ENCODE results near the gene RTCA. TPM values are rescaled to one million over a fixed set of nuclear protein-coding genes. Genes with fewer than 3 reads are reported as not detected.

Gene RTCA
- total and polyA plus RNA-seq, 7 donors, result 24.0 to 56.6 (median 33.2) TPM

DNA sequence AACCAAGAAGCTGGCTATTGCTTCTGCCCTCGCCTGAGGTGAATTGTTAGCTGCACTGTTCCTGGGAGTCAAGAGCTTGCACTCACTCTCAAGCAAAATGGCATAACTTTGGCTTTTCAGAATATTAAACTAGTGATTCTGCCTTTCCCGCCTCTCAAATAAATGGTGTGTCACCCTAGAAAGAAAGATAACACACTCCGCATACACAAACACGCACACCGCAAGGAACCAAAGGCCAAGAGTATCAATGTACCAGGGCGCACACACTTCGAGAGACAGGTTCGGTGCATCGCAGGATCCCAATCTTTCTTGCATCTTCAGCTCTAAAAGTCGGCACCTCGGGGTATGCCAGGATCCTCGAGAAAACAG, 470 bp upstream of the RTCA start:
- no peak for DNase-seq
- Histone ChIP-seq H3K36me3 (ENCODE audit: insufficient read depth in 1 of 2, low read depth in 1 of 2) (peaks cover 4 to 39% of the 10 kb centered on the region in 2 donors), H3K27ac (peak overlapping the region; percentile 87), H3K27me3 (ENCODE audit: insufficient read depth in 3 of 3, low read length in 2 of 3) (no peaks in the 10 kb centered on the region), H3K4me3 (peak overlapping the region; percentile 97), H3K9me3 (no peaks in the 10 kb centered on the region), H3K4me1 (peaks cover 11% of the 10 kb centered on the region)
- 0 to 3% (median 1%) methylated on average over 12 of the region's 12 CpGs for WGBS, 3 donors
- ATAC-seq, result peak; percentile 29 to 45 (median 36)
- TF ChIP-seq, protein P1, sequence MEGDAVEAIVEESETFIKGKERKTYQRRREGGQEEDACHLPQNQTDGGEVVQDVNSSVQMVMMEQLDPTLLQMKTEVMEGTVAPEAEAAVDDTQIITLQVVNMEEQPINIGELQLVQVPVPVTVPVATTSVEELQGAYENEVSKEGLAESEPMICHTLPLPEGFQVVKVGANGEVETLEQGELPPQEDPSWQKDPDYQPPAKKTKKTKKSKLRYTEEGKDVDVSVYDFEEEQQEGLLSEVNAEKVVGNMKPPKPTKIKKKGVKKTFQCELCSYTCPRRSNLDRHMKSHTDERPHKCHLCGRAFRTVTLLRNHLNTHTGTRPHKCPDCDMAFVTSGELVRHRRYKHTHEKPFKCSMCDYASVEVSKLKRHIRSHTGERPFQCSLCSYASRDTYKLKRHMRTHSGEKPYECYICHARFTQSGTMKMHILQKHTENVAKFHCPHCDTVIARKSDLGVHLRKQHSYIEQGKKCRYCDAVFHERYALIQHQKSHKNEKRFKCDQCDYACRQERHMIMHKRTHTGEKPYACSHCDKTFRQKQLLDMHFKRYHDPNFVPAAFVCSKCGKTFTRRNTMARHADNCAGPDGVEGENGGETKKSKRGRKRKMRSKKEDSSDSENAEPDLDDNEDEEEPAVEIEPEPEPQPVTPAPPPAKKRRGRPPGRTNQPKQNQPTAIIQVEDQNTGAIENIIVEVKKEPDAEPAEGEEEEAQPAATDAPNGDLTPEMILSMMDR (IDR thresholded peaks at IDR 0.05), result no peak
- intact Hi-C loops (cut with DNase I), result loop anchor here in 1 of 2 donors (10.0 kb wide), 1 partner anchor 189 kb away; no protein-coding TSS in a partner anchor

DNA sequence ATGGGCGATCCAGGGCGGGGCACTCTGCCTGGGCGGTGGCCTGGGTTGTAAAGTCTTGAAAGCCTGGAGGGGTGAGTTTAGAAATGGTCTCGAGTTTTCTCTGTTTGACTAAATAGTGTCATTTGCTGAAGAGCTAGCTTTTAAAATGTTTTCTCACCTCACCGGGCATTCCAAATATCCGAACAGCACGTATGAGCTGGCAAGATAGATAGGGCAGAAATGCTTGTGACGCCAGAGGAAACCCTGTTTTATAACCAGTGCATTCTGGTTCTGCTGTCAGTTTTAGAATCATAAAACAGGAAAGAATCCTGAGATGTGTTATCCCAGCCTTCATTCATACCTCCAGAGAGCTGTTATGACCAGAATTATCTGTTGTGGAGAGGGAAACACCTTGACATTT, 725 bp downstream of the RTCA start:
- Histone ChIP-seq H3K9me3 (no peaks in the 10 kb centered on the region), H3K27ac (peak overlapping the region; percentile 87), H3K4me3 (peak overlapping the region; percentile 97), H3K4me1 (peaks cover 11% of the 10 kb centered on the region), H3K36me3 (ENCODE audit: insufficient read depth in 1 of 2, low read depth in 1 of 2) (peaks cover 4 to 51% of the 10 kb centered on the region in 2 donors), H3K27me3 (ENCODE audit: insufficient read depth in 3 of 3, low read length in 2 of 3) (no peaks in the 10 kb centered on the region)
- 0 to 1% (median 1%) methylated on average over 8 of the region's 8 CpGs for WGBS, 3 donors
- DNase-seq, result no peak
- ATAC-seq, result peak in 2 of 4 donors; percentile 33 to 48
- TF ChIP-seq, protein P1 (IDR thresholded peaks at IDR 0.05), result no peak
- intact Hi-C loops (cut with DNase I), result loop anchor here in 1 of 2 donors (2.0 to 10.0 kb wide), 2 partner anchors 86 to 188 kb away; partner anchors contain the start of gene CDC14A

DNA sequence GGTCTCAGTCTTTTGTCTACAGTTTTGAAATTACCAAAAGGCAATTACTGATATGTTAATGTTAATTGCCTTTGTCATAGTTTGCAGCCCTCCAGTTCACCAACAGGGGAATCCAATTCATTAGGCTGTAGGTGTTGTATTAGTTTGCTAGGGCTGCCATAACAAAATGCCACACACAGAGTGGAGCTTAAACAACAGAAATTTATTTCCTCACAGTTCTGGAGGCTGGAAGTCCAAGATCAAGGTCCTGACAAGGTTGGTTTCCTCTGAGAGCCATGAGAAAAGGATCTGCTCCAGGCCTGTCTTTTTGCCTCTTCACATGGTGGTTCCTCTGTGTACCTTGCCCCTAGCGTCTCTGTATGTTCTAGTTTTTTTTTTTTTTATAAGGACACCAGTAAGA, 1.3 kb downstream of the RTCA start:
- no peak for ATAC-seq
- Histone ChIP-seq H3K4me3 (peak overlapping the region; percentile 97), H3K27me3 (ENCODE audit: insufficient read depth in 3 of 3, low read length in 2 of 3) (no peaks in the 10 kb centered on the region), H3K4me1 (peaks cover 11% of the 10 kb centered on the region), H3K36me3 (ENCODE audit: insufficient read depth in 1 of 2, low read depth in 1 of 2) (peaks cover 4 to 56% of the 10 kb centered on the region in 2 donors), H3K27ac (no peak overlapping the region), H3K9me3 (no peaks in the 10 kb centered on the region)
- TF ChIP-seq, protein P1 (IDR thresholded peaks at IDR 0.05), result no peak
- intact Hi-C loops (cut with DNase I), result loop anchor here in 1 of 2 donors (2.0 to 10.0 kb wide), 2 partner anchors 86 to 188 kb away; partner anchors contain the start of gene CDC14A
- no peak for DNase-seq
- WGBS, 3 donors, result 71 to 89% (median 76%) methylated on average over 1 of the region's 1 CpG

DNA sequence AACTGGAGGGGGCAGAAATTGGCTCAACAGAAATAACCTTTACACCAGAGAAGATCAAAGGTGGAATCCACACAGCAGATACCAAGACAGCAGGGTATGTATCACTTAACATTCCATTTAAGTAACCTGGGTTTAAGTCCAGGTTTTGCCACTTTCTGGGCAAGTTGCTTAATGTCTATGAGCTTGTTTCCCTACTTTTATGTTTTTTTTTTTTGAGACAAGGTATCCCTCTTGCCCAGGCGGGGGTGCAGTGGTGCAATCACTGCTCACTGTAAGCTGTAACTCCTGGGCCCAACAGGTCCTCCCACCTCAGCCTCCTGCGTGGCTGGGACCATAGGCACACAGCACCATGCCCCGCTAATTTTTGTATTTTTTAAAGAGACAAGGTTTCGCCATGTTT, 2.2 kb downstream of the RTCA start:
- H3K4me3 ChIP-seq, result no peak overlapping the region

More for the DNA sequence above, 2.2 kb downstream of the RTCA start:
- ATAC-seq, result no peak
- H3K4me1 ChIP-seq, result peaks cover 11% of the 10 kb centered on the region
- peaks cover 3 to 62% of the 10 kb centered on the region in 2 donors for H3K36me3 ChIP-seq (ENCODE audit: insufficient read depth in 1 of 2, low read depth in 1 of 2)
- H3K27me3 ChIP-seq (ENCODE audit: insufficient read depth in 3 of 3, low read length in 2 of 3), result no peaks in the 10 kb centered on the region
- no peak overlapping the region for H3K27ac ChIP-seq
- intact Hi-C loops (cut with DNase I), result loop anchor here in 1 of 2 donors (10.0 kb wide), 1 partner anchor 187 kb away; no protein-coding TSS in a partner anchor
- no peak for DNase-seq
- TF ChIP-seq, protein P1 (IDR thresholded peaks at IDR 0.05), result no peak
- H3K9me3 ChIP-seq, result no peaks in the 10 kb centered on the region
- 92 to 99% (median 94%) methylated on average over 4 of the region's 4 CpGs for WGBS, 3 donors
